ENCODE data around the gene AEN. TPM values are rescaled to one million over a fixed set of nuclear protein-coding genes. Genes with fewer than 3 reads are reported as not detected.

AEN gene
- total RNA-seq, 1 donor from 2014 or later = 31.5 TPM

- Mint-ChIP-seq H3K36me3 (ENCODE audit: low read depth, unreplicated experiment) (peaks cover 1% of the 10 kb centered on the region), H3K9me3 (ENCODE audit: unreplicated experiment) (no peaks in the 10 kb centered on the region), H3K27ac (ENCODE audit: unreplicated experiment) (no peak overlapping the region), H3K4me3 (ENCODE audit: unreplicated experiment) (no peak overlapping the region), H3K4me1 (ENCODE audit: unreplicated experiment) (peaks cover 15% of the 10 kb centered on the region), H3K27me3 (ENCODE audit: unreplicated experiment) (peaks cover 1% of the 10 kb centered on the region)
- no peak for DNase-seq (ENCODE audit: low spot score)
- TF ChIP-seq CTCF (IDR thresholded peaks at IDR 0.05; ENCODE audit: unreplicated experiment) = no peak
Observed at GRCh38 chr15:88652456-88653199, 31.5 kb downstream of the AEN start.

GRCh38 chr15:88653200-88654064, 32.3 kb downstream of the AEN start:
- TF ChIP-seq CTCF (IDR thresholded peaks at IDR 0.05; ENCODE audit: unreplicated experiment) = no peak
- Mint-ChIP-seq H3K4me1 (ENCODE audit: unreplicated experiment) (peaks cover 15% of the 10 kb centered on the region), H3K27me3 (ENCODE audit: unreplicated experiment) (no peaks in the 10 kb centered on the region), H3K9me3 (ENCODE audit: unreplicated experiment) (no peaks in the 10 kb centered on the region), H3K4me3 (ENCODE audit: unreplicated experiment) (no peak overlapping the region), H3K27ac (ENCODE audit: unreplicated experiment) (no peak overlapping the region), H3K36me3 (ENCODE audit: low read depth, unreplicated experiment) (no peaks in the 10 kb centered on the region)
- DNase-seq (ENCODE audit: low spot score) = no peak

- no peak for DNase-seq (ENCODE audit: low spot score)
- Mint-ChIP-seq H3K9me3 (ENCODE audit: unreplicated experiment) (no peaks in the 10 kb centered on the region), H3K36me3 (ENCODE audit: low read depth, unreplicated experiment) (no peaks in the 10 kb centered on the region), H3K4me1 (ENCODE audit: unreplicated experiment) (peaks cover 7% of the 10 kb centered on the region), H3K27ac (ENCODE audit: unreplicated experiment) (no peak overlapping the region), H3K4me3 (ENCODE audit: unreplicated experiment) (no peak overlapping the region), H3K27me3 (ENCODE audit: unreplicated experiment) (peaks cover 5% of the 10 kb centered on the region)
- no peak for TF ChIP-seq CTCF (IDR thresholded peaks at IDR 0.05; ENCODE audit: unreplicated experiment)
Observed at GRCh38 chr15:88654430-88655102, 33.4 kb downstream of the AEN start.

- H3K9me3 Mint-ChIP-seq (ENCODE audit: unreplicated experiment) = no peaks in the 10 kb centered on the region
- no peak for DNase-seq (ENCODE audit: low spot score)
- no peaks in the 10 kb centered on the region for H3K36me3 Mint-ChIP-seq (ENCODE audit: low read depth, unreplicated experiment)
- no peak for TF ChIP-seq CTCF (IDR thresholded peaks at IDR 0.05; ENCODE audit: unreplicated experiment)
- peaks cover 5% of the 10 kb centered on the region for H3K27me3 Mint-ChIP-seq (ENCODE audit: unreplicated experiment)
- no peak overlapping the region for H3K27ac Mint-ChIP-seq (ENCODE audit: unreplicated experiment)
- H3K4me1 Mint-ChIP-seq (ENCODE audit: unreplicated experiment) = peaks cover 5% of the 10 kb centered on the region
- H3K4me3 Mint-ChIP-seq (ENCODE audit: unreplicated experiment) = no peak overlapping the region
Observed at GRCh38 chr15:88655103-88655553, 34.0 kb downstream of the AEN start.

Measured in endothelial cell (in vitro differentiated cells).